Thyroid gland (tissue), 4 donors: ENCODE measurements around the gene SIRT6. TPM values are rescaled to one million over a fixed set of nuclear protein-coding genes. Genes with fewer than 3 reads are reported as not detected.

Experiments used
- DNase-seq, 2 donors: peaks; one replicate each; pipeline ENCODE4 v3.0.0-alpha.2; 2019
- H3K27ac ChIP-seq, 3 donors: fragments of 200-600 bp; sonication (generic); 1 replicate in 2 of 3; 2 replicates in 1 of 3; pipeline ENCODE4 v1.5.1; 2016 to 2019; ENCODE audit warnings: mild to moderate bottlenecking in 1 of 3, moderate library complexity in 1 of 3
- H3K27me3 ChIP-seq: fragments of 200-600 bp; sonication (generic); one replicate; pipeline ENCODE4 v1.5.1; 2019
- H3K36me3 ChIP-seq, 2 donors: fragments of 200-600 bp; sonication (generic); one replicate each; pipeline ENCODE4 v1.5.1; 2016 to 2019
- H3K4me1 ChIP-seq, 2 donors: fragments of 200-600 bp; sonication (generic); one replicate each; pipeline ENCODE4 v1.5.1; 2017 to 2019
- H3K4me3 ChIP-seq, 3 donors: fragments of 200-600 bp; sonication (generic); replicated peaks in 1 of 3; 1 replicate in 2 of 3; 2 replicates in 1 of 3; pipeline ENCODE4 v1.5.1; 2016; ENCODE audit warnings: mild to moderate bottlenecking in 1 of 3
- H3K9me3 ChIP-seq: fragments of 200-600 bp; sonication (generic); one replicate; pipeline ENCODE4 v1.5.1; 2017
- POLR2A ChIP-seq, 2 donors: fragments of 450-650 bp; IDR thresholded peaks; one replicate each; pipeline ENCODE4 v1.6.1; 2017; ENCODE audit warnings: antibody characterized with exemption in 2 of 2, mild to moderate bottlenecking in 2 of 2, moderate library complexity in 1 of 2
- WGBS, 2 donors: methylation state at CpG; one replicate each; pipeline ENCODE4 v1.1.5; 2017; 5-methylcytosine and 5-hydroxymethylcytosine counted together
- intact Hi-C: fragments of 100-400 bp; cut with DNase I; formaldehyde crosslinking; loops from one replicate; pipeline ENCODE4 v1.15.1; 2023
- total RNA-seq, 4 donors: library from RNA; depleted of rRNA; stranded (reverse); fragments of >200 nt; gene quantifications; one replicate each; pipeline ENCODE4 v1.2.3, GENCODE V29; 2016
- TF ChIP-seq, protein P1 (sequence below), 6 experiments: fragments of 200-600 bp in 3 of 6; fragments of 450-650 bp in 3 of 6; sonication (generic) in 3 of 6; IDR thresholded peaks; one replicate each; pipeline ENCODE4 v1.5.1; 2016 to 2019; ENCODE audit warnings: antibody characterized with exemption in 6 of 6, mild to moderate bottlenecking in 2 of 6, inconsistent platforms in 1 of 6, moderate library complexity in 1 of 6

Gene SIRT6
- total RNA-seq, 4 donors from 2014 or later, result 11.9 to 39.3 (median 20.0) TPM

GRCh38 chr19:4210166-4210731, 27.9 kb upstream of the SIRT6 start:
- intact Hi-C loops, result no loop called here
- no peak for DNase-seq
- H3K9me3 ChIP-seq, result no peaks in the 10 kb centered on the region
- H3K4me3 ChIP-seq, result no peak overlapping the region
- no peaks in the 10 kb centered on the region for H3K4me1 ChIP-seq
- TF ChIP-seq POLR2A (IDR thresholded peaks at IDR 0.05), result no peak
- no peaks in the 10 kb centered on the region for H3K36me3 ChIP-seq
- H3K27me3 ChIP-seq, result no peaks in the 10 kb centered on the region
- WGBS, 2 donors, result 78 to 89% methylated on average over 14 to 15 of the region's 15 CpGs
- no peak overlapping the region for H3K27ac ChIP-seq

- WGBS, 2 donors, result 46 to 49% methylated on average over 13 of the region's 13 CpGs
- Histone ChIP-seq H3K4me3 (no peak overlapping the region), H3K36me3 (no peaks in the 10 kb centered on the region), H3K4me1 (no peaks in the 10 kb centered on the region), H3K27ac (no peak overlapping the region), H3K27me3 (no peaks in the 10 kb centered on the region), H3K9me3 (no peaks in the 10 kb centered on the region)
- no peak for DNase-seq
- intact Hi-C loops, result no loop called here
- TF ChIP-seq POLR2A (IDR thresholded peaks at IDR 0.05), result no peak
- TF ChIP-seq, protein P1, sequence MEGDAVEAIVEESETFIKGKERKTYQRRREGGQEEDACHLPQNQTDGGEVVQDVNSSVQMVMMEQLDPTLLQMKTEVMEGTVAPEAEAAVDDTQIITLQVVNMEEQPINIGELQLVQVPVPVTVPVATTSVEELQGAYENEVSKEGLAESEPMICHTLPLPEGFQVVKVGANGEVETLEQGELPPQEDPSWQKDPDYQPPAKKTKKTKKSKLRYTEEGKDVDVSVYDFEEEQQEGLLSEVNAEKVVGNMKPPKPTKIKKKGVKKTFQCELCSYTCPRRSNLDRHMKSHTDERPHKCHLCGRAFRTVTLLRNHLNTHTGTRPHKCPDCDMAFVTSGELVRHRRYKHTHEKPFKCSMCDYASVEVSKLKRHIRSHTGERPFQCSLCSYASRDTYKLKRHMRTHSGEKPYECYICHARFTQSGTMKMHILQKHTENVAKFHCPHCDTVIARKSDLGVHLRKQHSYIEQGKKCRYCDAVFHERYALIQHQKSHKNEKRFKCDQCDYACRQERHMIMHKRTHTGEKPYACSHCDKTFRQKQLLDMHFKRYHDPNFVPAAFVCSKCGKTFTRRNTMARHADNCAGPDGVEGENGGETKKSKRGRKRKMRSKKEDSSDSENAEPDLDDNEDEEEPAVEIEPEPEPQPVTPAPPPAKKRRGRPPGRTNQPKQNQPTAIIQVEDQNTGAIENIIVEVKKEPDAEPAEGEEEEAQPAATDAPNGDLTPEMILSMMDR (IDR thresholded peaks at IDR 0.05), result no peak
Measured at GRCh38 chr19:4208385-4209094, 26.2 kb upstream of the SIRT6 start.

- no peak for DNase-seq
- Histone ChIP-seq H3K36me3 (no peaks in the 10 kb centered on the region), H3K9me3 (no peaks in the 10 kb centered on the region), H3K27ac (no peak overlapping the region), H3K4me3 (no peak overlapping the region), H3K4me1 (no peaks in the 10 kb centered on the region), H3K27me3 (no peaks in the 10 kb centered on the region)
- intact Hi-C loops, result no loop called here
- WGBS, 2 donors, result 78 to 84% methylated on average over 10 of the region's 10 CpGs
- TF ChIP-seq POLR2A (IDR thresholded peaks at IDR 0.05), result no peak
- TF ChIP-seq, protein P1 (IDR thresholded peaks at IDR 0.05), result no peak
Measured at GRCh38 chr19:4206818-4207484, 24.6 kb upstream of the SIRT6 start.

DNA sequence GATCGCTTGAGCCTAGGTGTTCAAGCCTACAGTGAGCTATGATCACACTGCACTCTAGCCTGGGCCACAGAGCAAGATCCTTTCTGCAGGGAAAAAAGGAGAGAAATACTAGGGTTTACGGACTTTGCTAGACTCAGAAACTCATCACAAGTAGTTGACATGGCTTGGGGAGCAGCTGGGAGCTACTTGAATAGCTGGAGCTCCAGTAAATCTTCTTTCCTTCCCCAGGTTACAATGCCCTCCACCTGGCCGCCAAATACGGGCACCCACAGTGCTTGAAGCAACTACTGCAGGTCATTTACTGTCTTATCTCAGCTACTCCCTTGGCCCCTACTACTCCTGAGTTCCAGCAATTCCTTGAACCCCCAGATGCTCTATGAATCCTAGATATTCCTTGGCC, 19.4 kb upstream of the SIRT6 start:
- intact Hi-C loops, result no loop called here
- Histone ChIP-seq H3K4me1 (peaks cover 0 to 7% of the 10 kb centered on the region in 2 donors), H3K9me3 (no peaks in the 10 kb centered on the region), H3K27ac (no peak overlapping the region), H3K4me3 (no peak overlapping the region), H3K36me3 (no peaks in the 10 kb centered on the region), H3K27me3 (peaks cover 13% of the 10 kb centered on the region)
- DNase-seq, result no peak
- TF ChIP-seq, protein P1 (IDR thresholded peaks at IDR 0.05), result no peak
- no peak for TF ChIP-seq POLR2A (IDR thresholded peaks at IDR 0.05)
- 82% methylated on average over 4 of the region's 4 CpGs for WGBS, 2 donors

GRCh38 chr19:4200940-4201542, 18.7 kb upstream of the SIRT6 start:
- Histone ChIP-seq H3K27ac (no peak overlapping the region), H3K9me3 (no peaks in the 10 kb centered on the region), H3K27me3 (peaks cover 16% of the 10 kb centered on the region), H3K36me3 (no peaks in the 10 kb centered on the region), H3K4me3 (no peak overlapping the region), H3K4me1 (peaks cover 0 to 7% of the 10 kb centered on the region in 2 donors)
- TF ChIP-seq, protein P1 (IDR thresholded peaks at IDR 0.05), result no peak
- TF ChIP-seq POLR2A (IDR thresholded peaks at IDR 0.05), result no peak
- no peak for DNase-seq
- 67 to 75% methylated on average over 2 of the region's 2 CpGs for WGBS, 2 donors
- intact Hi-C loops, result no loop called here
